ENCODE measurements around the gene ADAM17. TPM values are rescaled to one million over a fixed set of nuclear protein-coding genes. Genes with fewer than 3 reads are reported as not detected.

ADAM17 gene
- total and polyA plus RNA-seq, 4 donors = 3.3 to 14.1 (median 7.9) TPM

- 95% methylated on average over 1 of the region's 1 CpG for WGBS
- DNase-seq (ENCODE audit: low spot score) = no peak
- Histone ChIP-seq H3K36me3 (ENCODE audit: control insufficient read depth in 4 of 4, insufficient read depth in 3 of 4, low read depth in 1 of 4, low read length in 3 of 4) (peaks cover 13 to 39% (median 34%) of the 10 kb centered on the region in 4 donors), H3K27ac (ENCODE audit: low read depth in 1 of 2, low read length in 2 of 2) (no peak overlapping the region), H3K27me3 (ENCODE audit: control insufficient read depth in 4 of 4, insufficient read depth in 4 of 4, low read length in 3 of 4) (no peaks in the 10 kb centered on the region), H3K9ac (ENCODE audit: low read depth in 1 of 2, low read length in 2 of 2) (no peak overlapping the region), H3K4me1 (ENCODE audit: control insufficient read depth in 4 of 4, insufficient read depth in 4 of 4, low read length in 3 of 4) (no peaks in the 10 kb centered on the region), H3K9me3 (ENCODE audit: control insufficient read depth in 4 of 4, low read length in 3 of 4) (no peaks in the 10 kb centered on the region), H3K4me3 (ENCODE audit: low read depth in 1 of 3, low read length in 3 of 3) (no peak overlapping the region)
- TF ChIP-seq YY1 (IDR thresholded peaks at IDR 0.05) (no peak), HNF4G (IDR thresholded peaks at IDR 0.05) (no peak), JUND (IDR thresholded peaks at IDR 0.05) (no peak), EGR1 (IDR thresholded peaks at IDR 0.05; ENCODE audit: low read depth in 2 of 2) (no peak), GABPA (IDR thresholded peaks at IDR 0.05 in 1 of 2, conservative IDR thresholded peaks at IDR 0.05 in 1 of 2) (no peak), FOXA1 (IDR thresholded peaks at IDR 0.05) (no peak), NR2F2 (IDR thresholded peaks at IDR 0.05) (no peak), RXRA (IDR thresholded peaks at IDR 0.05) (no peak), HNF4A (conservative IDR thresholded peaks at IDR 0.05) (no peak), FOXA2 (IDR thresholded peaks at IDR 0.05) (no peak), SP1 (IDR thresholded peaks at IDR 0.05) (no peak), TAF1 (conservative IDR thresholded peaks at IDR 0.05) (no peak)
- TF ChIP-seq, protein P1, sequence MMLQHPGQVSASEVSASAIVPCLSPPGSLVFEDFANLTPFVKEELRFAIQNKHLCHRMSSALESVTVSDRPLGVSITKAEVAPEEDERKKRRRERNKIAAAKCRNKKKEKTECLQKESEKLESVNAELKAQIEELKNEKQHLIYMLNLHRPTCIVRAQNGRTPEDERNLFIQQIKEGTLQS (IDR thresholded peaks at IDR 0.05) = no peak
- TF ChIP-seq, protein P2, sequence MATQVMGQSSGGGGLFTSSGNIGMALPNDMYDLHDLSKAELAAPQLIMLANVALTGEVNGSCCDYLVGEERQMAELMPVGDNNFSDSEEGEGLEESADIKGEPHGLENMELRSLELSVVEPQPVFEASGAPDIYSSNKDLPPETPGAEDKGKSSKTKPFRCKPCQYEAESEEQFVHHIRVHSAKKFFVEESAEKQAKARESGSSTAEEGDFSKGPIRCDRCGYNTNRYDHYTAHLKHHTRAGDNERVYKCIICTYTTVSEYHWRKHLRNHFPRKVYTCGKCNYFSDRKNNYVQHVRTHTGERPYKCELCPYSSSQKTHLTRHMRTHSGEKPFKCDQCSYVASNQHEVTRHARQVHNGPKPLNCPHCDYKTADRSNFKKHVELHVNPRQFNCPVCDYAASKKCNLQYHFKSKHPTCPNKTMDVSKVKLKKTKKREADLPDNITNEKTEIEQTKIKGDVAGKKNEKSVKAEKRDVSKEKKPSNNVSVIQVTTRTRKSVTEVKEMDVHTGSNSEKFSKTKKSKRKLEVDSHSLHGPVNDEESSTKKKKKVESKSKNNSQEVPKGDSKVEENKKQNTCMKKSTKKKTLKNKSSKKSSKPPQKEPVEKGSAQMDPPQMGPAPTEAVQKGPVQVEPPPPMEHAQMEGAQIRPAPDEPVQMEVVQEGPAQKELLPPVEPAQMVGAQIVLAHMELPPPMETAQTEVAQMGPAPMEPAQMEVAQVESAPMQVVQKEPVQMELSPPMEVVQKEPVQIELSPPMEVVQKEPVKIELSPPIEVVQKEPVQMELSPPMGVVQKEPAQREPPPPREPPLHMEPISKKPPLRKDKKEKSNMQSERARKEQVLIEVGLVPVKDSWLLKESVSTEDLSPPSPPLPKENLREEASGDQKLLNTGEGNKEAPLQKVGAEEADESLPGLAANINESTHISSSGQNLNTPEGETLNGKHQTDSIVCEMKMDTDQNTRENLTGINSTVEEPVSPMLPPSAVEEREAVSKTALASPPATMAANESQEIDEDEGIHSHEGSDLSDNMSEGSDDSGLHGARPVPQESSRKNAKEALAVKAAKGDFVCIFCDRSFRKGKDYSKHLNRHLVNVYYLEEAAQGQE (IDR thresholded peaks at IDR 0.05) = no peak
- TF ChIP-seq, protein P3, sequence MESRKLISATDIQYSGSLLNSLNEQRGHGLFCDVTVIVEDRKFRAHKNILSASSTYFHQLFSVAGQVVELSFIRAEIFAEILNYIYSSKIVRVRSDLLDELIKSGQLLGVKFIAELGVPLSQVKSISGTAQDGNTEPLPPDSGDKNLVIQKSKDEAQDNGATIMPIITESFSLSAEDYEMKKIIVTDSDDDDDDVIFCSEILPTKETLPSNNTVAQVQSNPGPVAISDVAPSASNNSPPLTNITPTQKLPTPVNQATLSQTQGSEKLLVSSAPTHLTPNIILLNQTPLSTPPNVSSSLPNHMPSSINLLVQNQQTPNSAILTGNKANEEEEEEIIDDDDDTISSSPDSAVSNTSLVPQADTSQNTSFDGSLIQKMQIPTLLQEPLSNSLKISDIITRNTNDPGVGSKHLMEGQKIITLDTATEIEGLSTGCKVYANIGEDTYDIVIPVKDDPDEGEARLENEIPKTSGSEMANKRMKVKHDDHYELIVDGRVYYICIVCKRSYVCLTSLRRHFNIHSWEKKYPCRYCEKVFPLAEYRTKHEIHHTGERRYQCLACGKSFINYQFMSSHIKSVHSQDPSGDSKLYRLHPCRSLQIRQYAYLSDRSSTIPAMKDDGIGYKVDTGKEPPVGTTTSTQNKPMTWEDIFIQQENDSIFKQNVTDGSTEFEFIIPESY (IDR thresholded peaks at IDR 0.05) = no peak
- TF ChIP-seq, protein P4, sequence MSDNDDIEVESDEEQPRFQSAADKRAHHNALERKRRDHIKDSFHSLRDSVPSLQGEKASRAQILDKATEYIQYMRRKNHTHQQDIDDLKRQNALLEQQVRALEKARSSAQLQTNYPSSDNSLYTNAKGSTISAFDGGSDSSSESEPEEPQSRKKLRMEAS (IDR thresholded peaks at IDR 0.05) = no peak
Observed at GRCh38 chr2:9498210-9498609, 57.4 kb downstream of the ADAM17 start.

DNA sequence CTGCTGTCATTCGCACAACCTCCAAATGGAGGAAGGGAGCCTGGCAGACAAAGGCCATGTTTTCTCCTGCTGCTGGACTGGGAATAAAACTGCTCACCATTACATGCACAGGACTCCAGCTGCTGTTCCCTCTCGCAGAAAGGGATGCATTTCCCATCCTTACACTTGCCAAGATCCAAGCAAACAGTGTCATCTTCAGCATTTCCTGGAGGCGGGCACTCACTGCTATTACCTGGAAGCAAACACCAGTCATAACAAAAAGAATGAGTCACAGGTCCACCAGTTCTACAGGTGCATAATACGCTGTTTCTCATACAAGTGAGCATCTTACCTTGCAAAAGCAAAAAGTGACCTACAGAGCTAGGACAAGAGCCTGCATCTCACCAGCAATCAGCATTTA is 58.6 kb downstream of the ADAM17 start:
- no peak overlapping the region for H3K9ac ChIP-seq (ENCODE audit: low read depth in 1 of 2, low read length in 2 of 2)
- no peak overlapping the region for H3K27ac ChIP-seq (ENCODE audit: low read depth in 1 of 2, low read length in 2 of 2)
- no peak for DNase-seq (ENCODE audit: low spot score)
- peaks cover 13 to 48% (median 39%) of the 10 kb centered on the region in 4 donors for H3K36me3 ChIP-seq (ENCODE audit: control insufficient read depth in 4 of 4, insufficient read depth in 3 of 4, low read depth in 1 of 4, low read length in 3 of 4)
- no peaks in the 10 kb centered on the region for H3K27me3 ChIP-seq (ENCODE audit: control insufficient read depth in 4 of 4, insufficient read depth in 4 of 4, low read length in 3 of 4)
- TF ChIP-seq GABPA (IDR thresholded peaks at IDR 0.05 in 1 of 2, conservative IDR thresholded peaks at IDR 0.05 in 1 of 2) = no peak
- TF ChIP-seq EGR1 (IDR thresholded peaks at IDR 0.05; ENCODE audit: low read depth in 2 of 2) = no peak
- no peak for TF ChIP-seq HNF4G (IDR thresholded peaks at IDR 0.05)
- no peaks in the 10 kb centered on the region for H3K4me1 ChIP-seq (ENCODE audit: control insufficient read depth in 4 of 4, insufficient read depth in 4 of 4, low read length in 3 of 4)
- no peaks in the 10 kb centered on the region for H3K9me3 ChIP-seq (ENCODE audit: control insufficient read depth in 4 of 4, low read length in 3 of 4)
- 93% methylated on average over 4 of the region's 4 CpGs for WGBS
- no peak overlapping the region for H3K4me3 ChIP-seq (ENCODE audit: low read depth in 1 of 3, low read length in 3 of 3)

All from liver (tissue), 9 donors.